ACHN (cell line): ENCODE results near the gene TRMT5.
A peak's percentile ranks its signal among the peaks of the same experiment; 100 is the strongest.

ENCODE experiments used
- DNase-seq: peaks from one replicate; pipeline ENCODE4 v3.0.0-alpha.2; 2015
- in situ Hi-C: cut with HindIII; loops from 2 replicates; pipeline ENCODE4 v1.10.0; 2017; ENCODE audit warnings: low sequenced_read_pairs, low pct_ligation_motif_present, low pct_unique_long_range_greater_than_20kb

TRMT5 gene, protein sequence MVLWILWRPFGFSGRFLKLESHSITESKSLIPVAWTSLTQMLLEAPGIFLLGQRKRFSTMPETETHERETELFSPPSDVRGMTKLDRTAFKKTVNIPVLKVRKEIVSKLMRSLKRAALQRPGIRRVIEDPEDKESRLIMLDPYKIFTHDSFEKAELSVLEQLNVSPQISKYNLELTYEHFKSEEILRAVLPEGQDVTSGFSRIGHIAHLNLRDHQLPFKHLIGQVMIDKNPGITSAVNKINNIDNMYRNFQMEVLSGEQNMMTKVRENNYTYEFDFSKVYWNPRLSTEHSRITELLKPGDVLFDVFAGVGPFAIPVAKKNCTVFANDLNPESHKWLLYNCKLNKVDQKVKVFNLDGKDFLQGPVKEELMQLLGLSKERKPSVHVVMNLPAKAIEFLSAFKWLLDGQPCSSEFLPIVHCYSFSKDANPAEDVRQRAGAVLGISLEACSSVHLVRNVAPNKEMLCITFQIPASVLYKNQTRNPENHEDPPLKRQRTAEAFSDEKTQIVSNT

DNA sequence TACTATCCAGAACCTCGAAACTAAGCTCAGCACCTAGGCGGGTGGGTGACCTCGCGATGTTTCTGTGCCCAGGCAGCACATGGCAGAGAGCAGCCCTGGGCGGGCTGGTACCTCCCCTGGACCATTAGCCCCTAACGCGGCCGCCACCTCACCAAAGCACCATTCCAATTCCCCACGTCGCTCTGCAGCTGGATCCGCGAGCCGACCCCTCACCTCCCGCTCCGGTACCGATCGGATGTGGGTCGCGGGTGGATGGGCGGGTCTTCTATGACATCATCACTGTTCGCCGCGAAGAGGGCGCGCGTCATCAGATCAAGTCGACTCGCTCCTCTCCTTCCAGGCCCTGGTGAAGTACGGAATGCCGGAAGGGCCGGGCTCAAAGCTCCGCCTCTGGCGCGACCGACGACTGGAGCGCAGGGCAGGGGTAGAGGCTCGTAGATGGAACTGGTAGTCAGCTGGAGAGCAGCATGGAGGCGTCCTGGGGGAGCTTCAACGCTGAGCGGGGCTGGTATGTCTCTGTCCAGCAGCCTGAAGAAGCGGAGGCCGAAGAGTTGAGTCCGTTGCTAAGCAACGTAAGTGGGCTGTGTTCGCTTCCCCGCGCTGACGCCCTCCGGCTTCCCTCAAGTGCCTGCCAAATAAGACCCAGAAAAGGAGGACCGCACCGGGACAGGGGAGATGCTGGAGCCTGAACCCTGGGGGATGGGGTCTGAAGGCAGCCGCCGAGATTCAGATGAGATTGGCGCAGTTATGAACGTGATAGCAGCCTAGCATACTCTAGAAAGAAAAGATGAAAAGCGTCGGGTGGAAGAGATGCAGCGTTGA, at the start of gene TRMT5, which contains the start of gene SLC38A6:
Gene TRMT5, minus strand, starts transcription at position 269 of the 822 bp plus-strand sequence. Its CDS starts 106 bp downstream, at position 163.
Gene SLC38A6, plus strand, starts transcription at position 435 of the 822 bp plus-strand sequence. Its CDS starts 33 bp downstream, at position 468.
- in situ Hi-C loops: no loop called here
- peak; percentile 93 for DNase-seq

DNA sequence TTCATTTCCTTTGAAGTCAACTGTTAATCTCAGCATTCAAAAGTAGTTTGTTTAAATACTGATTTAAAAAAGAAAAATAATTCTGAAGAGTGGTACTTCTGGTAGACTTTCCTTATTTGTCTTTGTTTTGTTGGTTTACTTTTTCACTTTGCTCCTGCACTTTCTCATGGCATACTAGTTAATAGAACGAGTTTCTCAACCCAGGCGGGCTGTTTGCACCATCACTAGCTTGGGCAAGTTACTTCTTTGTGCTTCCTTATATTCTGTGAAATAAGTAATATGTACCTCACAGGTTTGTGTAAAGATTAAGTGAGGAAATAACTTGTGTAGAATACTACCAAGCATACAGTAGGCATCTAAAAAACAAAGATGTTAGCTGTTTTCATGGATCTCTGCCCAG, 45.6 kb upstream of the TRMT5 start:
- in situ Hi-C loops: no loop called here
- no peak for DNase-seq

DNA sequence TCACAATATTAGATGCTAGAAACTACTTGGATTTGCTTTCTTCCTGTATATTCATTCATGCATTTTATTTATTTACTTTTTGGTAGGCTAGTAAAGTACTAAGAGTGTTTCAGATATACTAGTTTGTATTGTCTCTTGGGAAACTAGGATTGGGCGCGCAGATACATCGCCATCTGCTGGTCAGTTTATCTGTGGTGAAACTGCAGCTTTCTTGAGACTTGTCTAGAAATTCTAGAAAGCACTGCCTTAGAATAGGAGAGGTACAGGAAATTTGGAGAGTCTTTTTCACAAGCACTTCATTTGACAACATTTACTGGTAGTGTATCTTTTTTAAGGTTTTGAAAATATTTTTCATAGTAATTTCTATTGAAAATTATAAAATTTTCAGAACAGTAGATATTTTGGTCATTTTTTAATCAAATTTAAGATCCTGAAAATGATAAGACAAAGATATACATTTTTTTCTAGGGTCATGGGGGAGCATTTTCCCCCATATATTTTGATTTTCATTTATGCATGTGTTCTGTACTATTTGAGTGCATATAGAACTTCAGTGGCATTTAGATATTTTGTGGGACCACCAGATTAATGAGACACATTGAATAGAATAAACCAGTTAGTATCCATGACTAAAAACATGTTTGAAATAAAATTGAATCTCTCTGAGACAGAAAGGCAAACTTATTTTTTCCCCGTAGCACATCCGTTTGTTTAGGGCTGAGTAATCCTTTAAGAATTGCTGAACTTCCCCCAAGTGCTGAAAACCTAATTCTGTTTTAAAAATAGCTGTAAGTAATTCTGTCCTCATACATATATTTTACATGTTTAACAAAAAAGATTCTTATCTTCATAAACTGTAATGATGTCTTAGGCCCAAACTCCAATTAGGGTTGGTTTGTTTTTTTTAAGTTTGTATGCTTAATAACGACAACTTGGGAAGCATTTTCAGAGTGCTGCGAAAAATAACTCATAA, 44.7 kb upstream of the TRMT5 start:
- DNase-seq: peak; percentile 68
- in situ Hi-C loops: no loop called here

DNA sequence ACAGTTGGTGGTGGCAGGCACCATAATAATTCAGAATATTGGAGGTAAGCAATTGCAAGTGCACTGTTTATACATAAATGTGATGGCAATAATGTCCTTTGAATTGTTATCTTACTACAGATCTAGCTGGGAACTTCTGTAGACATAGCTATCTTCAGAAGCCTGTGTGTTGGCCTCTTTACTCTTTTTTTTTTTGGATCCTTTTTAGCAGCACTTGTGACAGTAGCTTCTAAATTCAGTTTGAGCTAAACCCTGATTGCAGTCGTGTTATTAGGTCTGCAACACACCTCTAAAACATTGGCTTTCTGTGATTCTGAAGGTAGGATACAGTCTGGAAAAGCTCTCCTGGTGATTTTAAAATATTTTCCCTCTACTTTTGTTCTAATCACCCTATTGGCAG, 38.7 kb upstream of the TRMT5 start:
- in situ Hi-C loops: no loop called here
- DNase-seq: no peak

DNA sequence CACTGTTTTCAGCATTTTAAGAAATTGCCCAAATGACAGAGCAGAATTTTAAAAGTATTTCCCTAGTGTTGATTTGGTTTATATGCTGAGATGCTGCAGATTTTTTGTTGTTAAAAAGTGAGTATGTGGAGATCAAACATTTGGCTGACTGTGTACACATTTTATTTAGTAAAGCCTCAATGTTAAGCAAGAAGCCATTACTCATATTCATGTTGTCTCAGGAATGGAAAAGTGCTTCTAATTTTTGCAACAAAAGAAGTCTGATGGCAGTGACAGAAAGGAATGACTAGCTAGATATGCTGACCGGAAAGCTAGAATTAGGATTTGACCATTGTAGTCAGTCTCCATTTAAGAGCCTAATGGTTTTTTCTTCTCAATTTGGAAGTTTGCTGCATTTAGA, 22.7 kb upstream of the TRMT5 start:
- in situ Hi-C loops: no loop called here
- DNase-seq: no peak

DNA sequence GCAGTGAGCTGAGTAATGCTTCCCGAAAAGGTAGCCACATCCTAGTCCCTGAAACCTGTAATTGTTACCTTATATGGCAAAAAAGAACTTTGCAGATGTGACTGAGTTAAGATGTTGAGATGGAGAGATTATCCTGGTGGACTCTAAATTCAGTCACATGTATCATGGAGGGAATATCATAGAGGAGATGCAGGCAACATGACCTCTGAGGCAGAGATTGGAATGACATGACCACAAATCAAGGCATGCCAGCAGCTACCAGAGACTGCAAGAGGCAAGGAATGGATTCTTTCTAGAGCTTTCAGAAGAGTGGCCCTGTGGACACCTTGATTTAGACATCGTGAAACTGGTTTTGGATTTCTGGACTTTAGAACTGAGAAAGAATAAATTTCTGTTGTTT, 18.7 kb upstream of the TRMT5 start:
- no peak for DNase-seq

DNA sequence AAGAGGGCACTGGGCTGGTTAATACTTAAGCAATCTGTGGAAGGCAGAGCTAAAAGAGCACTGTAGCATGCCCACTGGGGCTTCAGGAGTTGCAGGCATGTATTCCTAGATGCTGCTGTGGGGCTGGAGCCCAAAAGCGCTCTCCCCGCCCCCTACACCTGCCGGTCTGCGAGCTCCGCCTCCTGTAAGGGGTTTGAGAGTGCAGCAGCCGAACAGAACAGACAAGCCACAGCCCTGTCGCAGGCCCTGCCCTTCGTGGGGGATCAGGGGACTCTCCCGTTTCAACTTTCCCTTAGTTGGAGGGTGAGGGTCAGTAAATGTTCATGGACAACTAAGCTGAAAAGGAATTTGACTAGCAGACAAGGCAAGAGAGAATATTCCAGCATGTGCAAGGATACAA, 17.7 kb upstream of the TRMT5 start:
- DNase-seq: no peak
- in situ Hi-C loops: no loop called here

More for the DNA sequence above, 18.7 kb upstream of the TRMT5 start:
- in situ Hi-C loops: no loop called here

DNA sequence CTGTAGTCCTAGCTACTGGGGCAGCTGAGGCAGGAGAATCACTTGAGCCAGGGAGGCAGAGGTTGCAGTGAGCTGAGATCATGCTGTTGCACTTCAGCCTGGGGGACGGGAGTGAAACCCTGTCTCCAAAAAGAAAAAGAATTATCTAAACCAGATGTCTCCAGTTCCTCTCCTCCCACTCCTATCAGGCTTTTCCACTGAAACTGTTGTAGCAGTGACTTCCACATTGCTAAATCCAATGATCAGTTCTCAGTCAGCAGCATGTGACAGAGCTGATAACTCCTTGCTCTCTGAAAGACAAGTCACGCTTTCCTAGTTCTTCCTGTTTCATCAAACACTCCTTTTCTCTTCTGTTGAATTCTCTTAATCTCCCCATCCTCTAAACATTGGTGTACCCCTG, 8.7 kb upstream of the TRMT5 start:
- in situ Hi-C loops: no loop called here
- DNase-seq: no peak

DNA sequence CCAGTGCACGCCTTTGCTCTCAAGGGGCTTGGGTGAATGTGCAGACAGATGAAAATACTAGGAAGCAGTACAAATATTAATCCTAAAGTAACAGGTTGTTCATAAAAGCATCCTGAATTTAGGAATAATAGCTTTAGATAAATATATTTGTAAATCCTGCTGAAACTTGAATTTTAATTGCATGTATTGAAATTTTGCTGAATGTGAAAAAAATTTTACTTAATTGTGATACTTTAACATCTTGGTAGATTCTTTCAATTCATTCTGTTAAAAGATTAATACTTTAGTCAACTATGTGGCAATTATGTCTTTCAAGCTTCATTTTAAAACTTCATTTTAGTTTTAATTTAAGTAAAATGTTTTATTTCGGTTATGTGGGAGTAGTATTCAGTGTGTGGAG, 5.6 kb upstream of the TRMT5 start:
- in situ Hi-C loops: no loop called here
- DNase-seq: no peak

DNA sequence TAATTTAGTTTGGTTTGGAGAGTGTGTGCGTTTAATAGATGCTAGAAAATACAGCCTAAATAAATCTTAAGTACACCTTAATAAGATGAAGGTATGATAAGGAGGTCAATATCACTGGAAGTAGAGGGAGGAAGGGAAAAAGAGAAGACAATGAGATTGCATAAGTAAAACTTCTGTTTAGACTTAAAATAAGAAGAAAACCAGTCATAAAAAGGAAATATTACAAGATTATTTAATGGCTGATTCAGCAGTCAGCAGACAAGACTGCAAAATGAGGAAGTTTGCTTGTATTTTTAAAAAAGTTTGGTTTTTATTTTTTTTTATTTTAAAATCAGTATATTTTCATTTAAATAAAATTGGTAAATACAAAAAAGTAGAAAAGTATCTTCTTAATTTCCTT, 3.3 kb upstream of the TRMT5 start:
- DNase-seq: no peak
- in situ Hi-C loops: no loop called here

DNA sequence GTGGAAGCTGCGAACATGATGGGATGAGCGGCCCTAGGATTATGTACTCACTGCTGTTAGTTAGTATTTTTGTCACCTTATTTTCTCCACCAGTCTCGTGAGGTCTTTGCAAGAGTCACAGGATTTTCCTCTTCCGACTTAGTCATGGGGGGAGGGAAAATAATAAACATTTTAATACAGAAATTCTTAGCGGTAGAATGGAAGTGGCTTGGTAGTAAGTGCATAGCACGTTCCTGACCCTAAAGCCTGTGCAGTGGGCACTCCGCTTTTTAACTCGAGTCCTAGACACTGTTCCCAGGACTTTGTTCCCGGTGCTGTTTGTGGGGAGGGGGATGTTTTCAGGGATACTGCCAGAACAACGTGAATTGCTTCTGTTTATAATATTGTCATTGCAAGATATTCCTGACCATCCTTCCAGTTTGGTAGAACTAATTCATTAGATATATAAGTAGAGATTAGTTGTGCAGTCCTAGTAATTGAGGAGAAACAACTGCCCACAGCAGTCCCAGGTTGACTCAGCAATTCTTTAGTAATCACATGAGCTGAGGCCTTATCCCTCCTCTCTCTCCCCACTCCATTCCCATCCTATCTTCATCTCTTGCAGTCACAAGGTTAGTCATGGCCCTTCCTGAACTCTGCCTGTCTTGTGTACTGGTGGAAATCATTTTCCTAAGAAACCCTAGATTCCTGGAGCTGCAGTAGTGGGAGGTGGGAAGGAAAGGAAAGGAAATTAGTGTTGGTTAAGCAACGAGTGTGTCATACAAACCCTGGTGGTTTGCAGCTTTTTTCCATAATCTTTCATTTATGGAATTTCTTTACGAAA, 965 bp upstream of the TRMT5 start:
- in situ Hi-C loops: no loop called here
- DNase-seq: peak; percentile 62

DNA sequence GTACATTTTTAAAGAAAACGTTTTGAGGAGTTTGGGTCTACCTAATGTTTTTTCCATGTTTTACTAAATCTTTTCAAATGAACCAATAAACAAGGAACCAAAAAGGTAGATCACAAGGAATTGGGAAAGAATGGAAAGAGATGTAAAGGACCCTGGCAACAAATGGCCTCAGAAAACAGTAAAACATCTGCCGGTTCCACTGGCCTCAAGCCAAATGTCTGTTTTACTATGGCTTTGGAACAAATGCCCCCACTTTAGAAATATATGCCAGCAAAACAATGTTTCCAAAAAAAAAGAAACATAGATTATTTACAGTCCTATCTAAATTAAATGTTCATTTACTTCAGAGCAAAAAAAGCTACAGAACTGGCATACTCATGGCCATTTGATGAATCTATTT, 3.0 kb downstream of the TRMT5 start:
- in situ Hi-C loops: no loop called here
- no peak for DNase-seq

DNA sequence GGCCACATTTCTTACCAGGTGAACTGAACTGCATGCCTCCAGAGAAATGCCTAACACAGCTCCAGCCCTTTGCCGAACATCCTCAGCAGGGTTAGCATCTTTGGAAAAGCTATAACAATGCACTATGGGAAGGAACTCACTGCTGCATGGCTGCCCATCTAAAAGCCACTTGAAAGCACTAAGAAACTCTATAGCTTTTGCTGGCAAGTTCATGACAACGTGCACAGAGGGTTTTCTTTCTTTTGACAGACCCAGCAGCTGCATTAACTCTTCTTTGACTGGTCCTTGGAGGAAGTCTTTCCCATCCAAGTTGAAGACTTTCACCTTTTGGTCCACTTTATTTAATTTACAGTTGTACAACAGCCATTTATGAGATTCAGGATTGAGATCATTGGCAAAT, 5.3 kb downstream of the TRMT5 start:
- DNase-seq: no peak
- in situ Hi-C loops: no loop called here

DNA sequence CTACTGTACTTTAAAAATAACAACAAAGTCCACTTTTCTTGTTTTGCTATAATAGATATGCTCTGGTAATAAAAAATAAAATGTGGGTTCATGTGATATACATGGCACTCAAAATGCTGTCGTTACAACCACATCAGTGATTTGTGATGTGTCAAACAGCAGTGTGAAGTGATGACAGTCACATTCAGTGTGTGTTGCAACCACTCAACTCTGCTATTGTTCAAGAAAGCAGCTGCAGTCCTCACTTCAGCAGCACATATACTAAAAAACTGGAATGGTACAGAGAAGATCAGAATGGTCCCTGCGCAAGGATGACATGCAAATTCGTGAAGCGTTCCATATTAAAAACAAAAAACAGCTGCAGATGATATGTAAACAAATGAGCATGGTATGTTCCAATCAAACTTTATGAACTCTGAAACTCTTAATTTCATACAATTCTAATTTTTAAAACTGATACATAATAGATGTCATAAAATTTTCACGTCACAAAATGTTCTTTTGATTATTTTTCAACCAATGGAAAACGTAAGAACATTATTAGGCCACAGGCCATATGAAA, 6.7 kb downstream of the TRMT5 start:
- DNase-seq: no peak
- in situ Hi-C loops: no loop called here

DNA sequence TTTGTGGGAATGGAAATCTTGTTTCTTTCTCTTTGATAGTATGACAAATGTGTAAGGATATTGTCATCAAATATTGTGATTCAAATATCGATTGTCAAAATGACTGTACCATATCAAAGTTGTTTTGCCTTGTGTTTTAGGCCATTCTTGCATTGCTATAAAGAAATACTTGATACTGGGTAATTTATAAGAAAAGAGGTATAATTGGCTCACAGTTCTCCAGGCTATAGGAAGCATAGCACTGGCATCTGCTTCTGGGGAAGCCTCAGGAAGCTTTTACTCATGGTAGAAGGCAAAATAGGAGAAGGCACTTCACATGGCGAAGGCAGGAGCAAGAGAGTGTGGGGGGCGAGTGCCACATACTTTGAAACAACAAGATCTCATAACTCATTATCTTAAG, 7.8 kb downstream of the TRMT5 start:
- in situ Hi-C loops: no loop called here
- DNase-seq: no peak

DNA sequence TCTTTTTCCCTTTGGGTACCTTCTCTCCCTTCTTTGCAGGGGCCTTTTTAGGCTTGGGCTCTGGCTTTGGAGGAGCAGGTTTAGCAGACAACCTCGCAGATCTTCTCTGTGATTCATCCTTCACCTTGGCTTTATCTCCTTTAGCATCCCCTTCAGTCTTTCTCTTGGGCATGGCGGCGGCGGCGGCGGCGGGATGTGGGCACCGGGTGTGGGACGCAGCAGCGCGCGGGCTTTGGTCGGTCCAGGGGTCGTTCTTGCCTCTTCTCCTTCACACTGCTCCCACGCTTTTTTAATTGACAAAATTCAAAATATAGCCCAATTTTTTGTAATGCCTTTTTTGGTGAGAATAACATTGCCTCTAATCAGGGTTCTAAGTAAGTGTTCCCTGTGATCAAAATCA, 8.6 kb downstream of the TRMT5 start:
- in situ Hi-C loops: no loop called here
- DNase-seq: no peak

DNA sequence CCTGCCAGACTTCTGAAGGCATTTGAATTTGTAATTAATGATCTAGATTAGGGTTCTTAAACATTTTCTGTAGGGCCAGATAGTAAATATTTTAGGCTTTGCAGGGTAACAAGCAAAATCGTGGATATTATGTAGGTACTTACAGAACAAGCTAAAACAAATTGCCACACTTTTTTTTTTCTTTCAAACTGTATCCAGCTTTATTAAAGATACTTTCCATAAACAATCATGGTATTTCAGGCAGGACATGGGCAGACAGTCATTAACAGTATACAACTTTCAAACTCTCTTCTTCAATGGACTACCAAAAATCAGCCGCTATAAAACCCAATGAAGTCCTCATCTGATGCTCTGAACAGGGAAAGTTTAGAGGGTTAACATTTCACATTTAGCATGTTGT, 9.6 kb downstream of the TRMT5 start:
- in situ Hi-C loops: no loop called here
- no peak for DNase-seq
